HG03571 (cell line): ENCODE results near the gene ANKRD23.
"Not testable (repeated sequence)": the region's sequence is repeated elsewhere in the genome, so short reads cannot be mapped to it uniquely, and the experiment has no call there.

Experiments used
- ATAC-seq: cut with Tn5 transposase; IDR thresholded peaks from one replicate; pipeline ENCODE4 v1.9.1; 2021; ENCODE audit not compliant: unreplicated experiment

Gene ANKRD23

DNA sequence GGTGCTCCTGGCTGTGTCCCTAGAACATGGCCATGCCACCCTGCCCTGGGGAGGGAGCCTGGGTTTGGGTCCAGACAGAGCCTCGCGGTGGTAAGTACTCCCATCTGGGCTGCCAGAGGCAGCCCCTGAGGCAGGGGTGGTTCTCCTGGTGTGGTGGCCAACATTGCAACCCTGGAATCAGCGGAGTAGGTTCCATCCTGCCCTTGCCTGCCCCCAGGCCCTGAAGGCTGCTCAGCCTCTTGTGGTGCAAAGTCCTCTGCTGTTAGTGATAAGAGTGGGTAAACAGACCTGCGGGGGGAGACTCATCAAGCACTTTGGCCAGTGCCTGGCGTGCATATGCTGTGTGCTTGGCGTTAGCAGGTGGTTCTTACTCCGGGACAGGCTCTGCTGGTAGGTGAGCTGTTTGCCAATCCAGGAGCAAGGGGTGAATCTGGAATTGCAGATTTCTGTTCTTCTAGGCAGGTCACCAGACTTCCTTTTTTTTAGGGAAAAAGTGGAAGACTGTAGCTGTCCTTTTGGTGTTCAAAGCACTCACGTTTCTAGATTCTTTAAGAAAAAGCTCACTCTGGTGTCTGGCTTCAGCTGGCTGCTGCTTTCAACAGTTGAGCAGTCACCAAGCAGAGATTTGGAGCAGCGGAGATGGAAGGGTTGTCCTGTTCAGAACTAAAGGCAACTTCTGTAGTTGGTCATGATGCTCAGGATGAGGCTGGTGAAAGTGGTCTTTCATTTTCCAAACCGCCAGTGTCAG is 24.5 kb downstream of the ANKRD23 start:
- no peak for ATAC-seq

DNA sequence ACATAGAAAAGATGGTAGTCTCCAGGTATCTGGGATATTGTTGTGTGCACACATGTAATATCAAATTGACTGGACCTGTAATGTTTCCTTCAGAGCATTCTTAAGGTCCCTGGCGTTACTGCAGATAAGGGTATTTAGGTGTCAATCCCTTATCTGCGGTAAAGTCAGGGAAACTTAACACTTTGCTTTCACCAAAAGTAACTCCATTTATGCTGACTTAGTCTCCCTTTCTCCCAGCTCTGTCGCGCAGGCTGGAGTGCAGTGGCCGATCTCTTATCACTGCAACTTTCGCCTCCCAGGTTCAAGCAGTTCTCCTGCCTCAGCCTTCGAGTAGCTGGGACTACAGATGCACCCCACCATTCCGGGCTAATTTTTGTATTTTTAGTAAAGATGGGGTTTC is 25.9 kb downstream of the ANKRD23 start:
- ATAC-seq: no peak

DNA sequence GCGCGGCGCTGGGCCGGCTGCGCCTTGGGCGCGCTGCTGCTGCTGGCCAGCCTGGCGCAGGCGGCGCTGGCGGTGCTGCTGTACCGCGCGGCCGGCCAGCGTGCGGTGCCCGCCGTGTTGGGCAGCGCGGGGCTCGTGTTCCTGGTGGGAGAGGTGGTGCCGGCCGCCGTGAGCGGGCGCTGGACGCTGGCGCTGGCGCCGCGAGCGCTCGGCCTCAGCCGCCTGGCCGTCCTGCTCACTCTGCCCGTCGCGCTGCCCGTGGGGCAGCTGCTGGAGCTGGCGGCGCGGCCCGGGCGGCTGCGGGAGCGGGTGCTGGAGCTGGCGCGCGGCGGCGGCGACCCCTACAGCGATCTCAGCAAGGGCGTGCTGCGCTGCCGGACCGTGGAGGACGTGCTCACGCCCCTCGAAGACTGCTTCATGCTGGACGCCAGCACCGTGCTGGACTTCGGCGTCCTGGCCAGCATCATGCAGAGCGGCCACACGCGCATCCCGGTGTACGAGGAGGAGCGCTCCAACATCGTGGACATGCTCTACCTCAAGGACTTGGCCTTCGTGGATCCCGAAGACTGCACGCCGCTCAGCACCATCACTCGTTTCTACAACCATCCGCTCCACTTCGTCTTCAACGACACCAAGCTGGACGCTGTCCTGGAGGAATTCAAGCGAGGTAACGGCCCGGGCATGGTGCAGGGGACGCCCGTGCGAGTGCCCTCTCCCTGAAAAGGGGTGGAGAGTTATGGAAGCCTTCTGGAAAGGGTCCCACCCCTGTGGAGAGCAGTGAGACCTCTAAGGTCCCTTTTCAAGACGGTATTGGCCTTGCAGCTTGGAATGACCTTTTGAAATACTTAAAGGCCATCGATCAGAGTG is 26.8 kb downstream of the ANKRD23 start:
- ATAC-seq: no peak

DNA sequence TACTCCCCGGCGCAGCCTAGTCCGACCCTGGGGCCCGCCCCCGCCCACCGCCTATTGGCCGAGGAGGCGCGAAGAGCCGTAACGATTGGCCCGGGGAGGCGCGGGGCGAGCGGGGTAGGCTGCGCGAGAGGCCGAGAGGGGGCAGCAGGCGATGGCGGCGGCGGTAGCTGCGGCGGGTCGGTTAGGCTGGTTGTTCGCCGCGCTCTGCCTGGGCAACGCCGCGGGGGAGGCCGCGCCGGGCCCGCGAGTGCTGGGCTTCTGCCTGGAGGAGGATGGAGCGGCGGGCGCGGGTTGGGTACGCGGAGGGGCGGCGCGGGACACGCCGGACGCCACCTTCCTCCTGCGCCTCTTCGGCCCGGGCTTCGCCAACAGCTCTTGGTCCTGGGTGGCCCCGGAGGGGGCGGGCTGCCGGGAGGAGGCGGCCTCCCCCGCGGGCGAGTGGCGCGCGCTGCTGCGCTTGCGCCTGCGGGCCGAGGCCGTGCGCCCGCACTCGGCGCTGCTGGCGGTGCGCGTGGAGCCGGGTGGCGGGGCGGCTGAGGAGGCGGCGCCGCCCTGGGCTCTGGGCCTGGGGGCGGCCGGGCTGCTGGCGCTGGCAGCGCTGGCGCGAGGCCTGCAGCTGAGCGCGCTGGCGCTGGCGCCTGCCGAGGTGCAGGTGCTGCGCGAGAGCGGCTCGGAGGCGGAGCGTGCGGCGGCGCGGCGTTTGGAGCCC is 27.5 kb downstream of the ANKRD23 start, which contains the start of gene CNNM3:
TSS of gene CNNM3 (plus strand) at position 142 of the 709 bp plus-strand sequence. CDS start at position 152, 10 bp downstream.
- peak; percentile 82 for ATAC-seq

DNA sequence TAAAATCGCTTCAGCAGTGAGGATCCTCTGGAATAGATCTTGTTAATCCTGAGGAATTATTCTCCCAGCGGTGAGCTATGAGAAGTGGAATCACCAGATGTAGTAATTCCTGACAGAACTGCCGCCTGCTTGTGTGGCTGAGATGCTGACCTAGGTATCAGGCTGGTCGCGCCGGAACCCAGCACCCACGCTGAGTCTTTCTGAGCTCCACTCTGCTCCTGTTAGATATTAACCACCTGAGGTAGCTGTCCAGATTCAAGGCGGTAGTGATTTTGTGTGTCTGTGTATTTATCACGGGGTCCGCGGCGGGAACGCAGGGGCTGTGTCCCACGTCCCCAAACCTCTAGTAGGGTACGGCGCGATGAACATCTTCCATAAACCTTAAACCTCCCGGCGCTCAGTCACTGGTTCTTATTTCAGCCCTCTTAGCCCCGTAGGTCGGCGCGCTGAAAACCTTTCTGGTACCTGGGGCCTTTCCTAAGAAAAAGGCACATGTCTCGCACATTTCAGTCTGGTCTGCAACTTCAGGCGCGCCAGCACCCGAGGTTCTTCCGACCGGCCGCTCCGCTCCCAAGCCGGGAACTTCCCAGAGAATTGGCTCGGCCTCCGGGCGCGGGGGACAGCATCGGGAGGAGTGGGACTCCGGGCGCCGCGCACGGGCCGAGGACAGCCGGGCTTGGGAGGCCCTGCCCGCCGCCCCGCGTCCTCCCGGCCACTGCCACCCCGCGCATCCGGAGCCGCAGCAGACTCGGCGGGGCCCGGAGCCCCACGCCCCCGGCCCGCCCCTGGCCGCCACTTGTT is 28.3 kb downstream of the ANKRD23 start:
- peak; percentile 8 for ATAC-seq

DNA sequence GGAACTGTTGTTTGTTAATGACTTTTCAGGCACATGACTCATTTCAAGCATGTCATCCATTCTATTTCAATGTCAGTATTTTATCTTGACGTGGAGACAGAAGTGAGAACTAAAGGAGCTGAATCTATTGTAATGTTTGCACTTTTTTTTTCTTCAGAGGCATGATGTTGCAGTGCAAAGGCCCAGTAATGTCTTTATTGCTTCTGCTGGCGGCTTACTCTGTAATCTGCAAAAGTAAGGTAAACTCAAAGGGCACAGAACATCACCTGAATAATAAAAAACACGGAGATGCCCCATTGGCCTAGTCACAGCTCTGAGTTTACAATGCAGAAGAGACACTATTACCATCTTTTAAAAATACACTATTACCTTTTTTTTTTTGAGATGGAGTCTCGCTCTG is 30.2 kb downstream of the ANKRD23 start:
- ATAC-seq: no peak

DNA sequence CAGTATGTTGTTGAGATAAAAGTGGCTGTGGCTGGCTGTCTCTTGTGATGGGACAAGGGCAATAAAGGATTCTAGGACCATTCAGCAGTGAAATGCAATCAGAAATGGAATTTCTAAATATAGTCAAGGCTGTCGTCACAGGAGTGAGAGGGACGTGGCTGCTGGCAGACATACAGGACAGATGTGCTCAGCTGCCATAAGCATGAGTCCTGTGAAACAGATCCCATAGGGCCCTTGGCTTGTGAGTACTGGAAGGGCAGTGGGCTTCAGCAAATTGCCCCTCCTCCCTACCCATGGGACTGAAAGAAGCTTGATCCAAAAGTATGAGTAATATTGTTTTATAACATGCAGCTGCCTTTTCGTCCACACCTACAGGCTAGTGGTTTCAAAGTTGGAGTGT is 31.9 kb downstream of the ANKRD23 start:
- ATAC-seq: no peak

DNA sequence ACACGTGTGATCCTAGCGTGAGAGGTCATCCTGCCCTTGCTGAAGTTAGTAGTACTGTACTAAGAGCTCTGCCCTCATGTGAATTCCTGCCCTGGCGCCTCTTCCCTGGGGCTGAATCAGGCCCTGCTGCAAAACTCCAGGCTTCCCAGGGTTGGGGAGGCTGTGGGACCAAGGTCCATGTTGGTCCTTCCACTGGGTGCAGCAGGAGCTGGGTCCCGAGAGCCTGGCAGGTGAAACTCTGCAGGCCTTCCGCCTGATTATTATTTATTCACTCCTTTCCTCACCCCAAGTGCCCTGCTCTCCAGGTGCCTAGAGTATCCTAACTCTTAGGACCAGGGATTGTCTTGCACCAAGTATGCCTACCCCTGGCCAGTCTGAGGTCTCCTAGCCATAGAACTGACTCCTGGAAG is 33.0 kb downstream of the ANKRD23 start:
- no peak for ATAC-seq

DNA sequence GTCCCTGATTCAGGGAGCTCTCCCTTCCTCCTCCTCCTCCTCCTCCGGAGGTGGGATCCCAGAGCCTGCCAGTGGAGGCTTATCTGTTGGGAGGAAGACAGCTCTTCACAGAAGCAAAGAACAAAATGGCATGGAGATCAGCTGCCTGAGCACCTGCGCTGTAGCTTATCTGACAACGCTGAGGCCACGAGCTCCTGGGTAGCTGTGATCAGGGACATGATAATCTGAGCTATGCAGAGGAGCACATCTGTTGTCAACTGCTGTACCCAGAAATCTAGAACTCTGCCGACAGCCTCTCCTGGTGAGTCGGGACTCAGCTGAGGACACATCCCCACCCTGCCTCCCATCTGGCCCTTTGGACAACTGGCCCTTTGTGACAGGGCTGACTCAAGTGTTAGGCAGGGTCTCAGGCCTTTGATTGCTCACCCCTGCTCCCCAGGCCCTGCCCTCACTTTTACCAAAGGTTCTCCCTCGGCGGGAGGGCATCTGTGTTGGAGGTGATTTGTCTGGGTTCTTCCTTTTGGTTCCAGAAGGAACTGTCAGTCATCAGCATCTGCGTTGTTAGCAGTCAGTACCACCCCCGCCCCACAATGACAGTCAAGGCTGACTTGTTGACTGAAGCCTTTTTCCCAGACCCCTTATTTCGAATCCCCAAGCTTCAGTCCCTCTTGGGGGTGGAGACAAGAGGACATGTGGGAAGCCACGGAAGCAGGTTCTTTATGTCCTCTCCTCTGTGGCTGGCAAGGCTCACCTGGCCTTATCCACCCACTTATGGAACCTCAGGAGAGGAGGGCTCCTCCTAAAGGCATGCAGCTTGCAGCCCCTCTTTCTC is 33.7 kb downstream of the ANKRD23 start:
- no peak for ATAC-seq

DNA sequence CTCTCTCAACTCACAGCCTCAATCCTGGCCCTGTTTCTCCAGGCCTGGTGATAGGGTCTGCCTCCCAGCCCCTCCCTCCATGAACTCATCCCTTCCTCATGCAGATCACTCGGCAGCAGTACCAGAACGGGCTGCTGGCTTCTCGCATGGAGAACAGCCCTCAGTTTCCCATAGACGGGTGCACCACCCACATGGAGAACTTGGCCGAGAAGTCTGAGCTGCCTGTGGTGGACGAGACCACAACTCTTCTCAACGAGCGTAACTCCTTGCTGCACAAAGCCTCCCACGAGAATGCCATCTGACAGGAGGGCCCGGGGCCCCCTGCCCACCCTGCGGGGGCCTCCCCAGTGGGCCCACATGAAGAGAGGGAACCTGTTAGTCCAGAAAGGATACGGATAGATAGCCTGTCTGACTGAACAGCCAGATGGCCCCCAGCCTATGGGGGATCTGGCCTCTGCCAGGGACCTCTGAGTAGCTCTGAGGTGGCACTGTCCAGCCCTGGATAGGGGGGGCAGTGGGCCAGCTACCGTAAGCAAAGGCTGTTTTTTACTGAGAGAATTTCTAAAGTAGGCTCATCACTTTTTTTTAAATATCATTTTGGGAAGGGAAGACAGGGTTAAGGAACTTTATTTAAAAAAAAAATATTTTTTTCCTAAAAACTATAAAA is 34.5 kb downstream of the ANKRD23 start:
- no peak for ATAC-seq

DNA sequence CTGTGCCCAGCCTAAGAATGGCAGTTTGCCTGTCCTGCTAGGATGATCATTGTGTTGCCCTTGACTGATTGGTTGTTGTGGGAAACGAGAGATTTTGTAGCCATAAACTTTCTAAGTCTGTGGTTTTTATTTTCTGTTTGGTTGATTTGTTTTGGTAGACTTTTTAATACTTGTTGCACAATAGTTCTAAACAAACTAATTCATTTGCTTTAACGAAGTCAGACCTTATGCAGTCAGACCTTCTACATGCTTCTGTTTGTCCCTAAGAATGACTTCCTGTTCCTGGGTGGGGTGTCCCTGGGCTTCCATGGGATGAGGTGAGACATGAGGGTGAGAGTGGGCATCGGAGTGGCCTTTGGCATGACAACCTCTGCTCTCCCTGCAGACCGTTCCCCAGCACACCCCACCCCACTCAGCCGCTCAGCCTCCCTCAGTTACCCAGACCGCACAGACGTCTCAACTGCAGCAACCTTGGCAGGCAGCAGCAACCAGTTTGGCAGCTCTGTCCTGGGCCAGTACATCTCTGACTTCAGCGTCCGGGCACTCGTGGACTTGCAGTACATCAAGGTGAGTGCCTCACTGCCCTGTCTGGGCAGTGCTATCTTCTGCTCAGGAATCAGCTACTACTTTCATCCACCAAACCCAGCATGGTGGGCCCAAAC is 35.5 kb downstream of the ANKRD23 start:
- no peak for ATAC-seq

DNA sequence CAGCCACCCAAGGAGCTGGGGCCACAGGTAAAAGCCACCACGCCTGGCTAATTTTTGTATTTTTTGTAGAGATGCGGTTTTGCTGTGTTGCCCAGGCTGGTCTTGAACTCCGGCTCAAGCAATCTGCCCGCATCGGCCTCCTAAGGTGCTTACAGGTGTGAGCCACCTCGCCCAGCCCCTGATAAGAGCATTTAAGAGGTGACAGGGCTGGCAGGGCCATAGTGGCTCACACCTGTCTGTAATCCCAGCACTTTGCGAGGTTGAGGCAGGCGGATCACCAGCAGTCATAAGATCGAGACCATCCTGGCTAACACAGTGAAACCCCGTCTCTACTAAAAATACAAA is 36.7 kb downstream of the ANKRD23 start:
- ATAC-seq: no peak

DNA sequence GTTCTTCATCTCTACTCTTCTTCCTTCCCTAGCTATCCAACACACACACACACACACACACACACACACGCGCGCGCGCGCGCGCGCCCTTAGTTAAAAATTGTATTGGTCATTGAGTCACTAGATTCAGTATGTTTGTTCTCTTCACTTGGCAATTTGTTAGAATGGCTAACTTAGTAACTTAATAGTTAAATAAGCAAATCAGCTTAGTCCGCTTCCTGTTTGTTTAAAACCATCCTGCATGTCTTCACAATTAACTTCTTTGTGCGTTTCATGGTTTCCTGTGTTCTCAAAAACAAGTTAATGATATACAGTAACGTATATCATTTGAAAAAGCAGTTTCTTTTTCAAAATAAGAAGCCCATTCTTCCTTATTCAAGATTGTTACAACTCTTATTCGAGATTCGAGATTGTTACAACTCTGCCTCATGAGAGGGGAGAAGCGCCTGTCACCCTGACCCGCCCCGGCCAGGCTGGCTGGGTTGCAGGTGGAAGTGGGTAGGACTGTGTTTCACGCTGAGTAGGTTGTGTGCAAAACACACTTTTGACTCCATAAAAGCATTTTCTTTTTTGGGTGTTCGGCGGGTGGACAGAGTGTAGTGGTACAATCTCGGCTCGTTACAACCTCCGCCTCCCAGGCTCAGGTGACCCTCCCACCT is 37.2 kb downstream of the ANKRD23 start:
- peak; percentile 58 for ATAC-seq

DNA sequence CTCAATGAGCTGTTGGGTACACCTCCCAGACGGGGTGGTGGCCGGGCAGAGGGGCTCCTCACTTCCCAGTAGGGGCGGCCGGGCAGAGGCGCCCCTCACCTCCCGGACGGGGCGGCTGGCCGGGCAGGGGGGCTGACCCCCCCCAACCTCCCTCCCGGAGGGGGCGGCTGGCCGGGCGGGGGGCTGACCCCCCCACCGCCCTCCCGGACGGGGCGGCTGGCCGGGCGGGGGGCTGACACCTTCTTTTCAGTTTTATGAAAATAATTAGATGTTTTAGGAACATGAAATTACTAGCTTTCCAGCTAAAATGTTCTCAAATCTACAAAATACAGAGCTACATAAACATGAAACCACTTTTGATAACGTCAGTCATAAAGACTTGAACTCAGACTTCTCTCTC is 37.9 kb downstream of the ANKRD23 start:
- not testable (repeated sequence) for ATAC-seq

DNA sequence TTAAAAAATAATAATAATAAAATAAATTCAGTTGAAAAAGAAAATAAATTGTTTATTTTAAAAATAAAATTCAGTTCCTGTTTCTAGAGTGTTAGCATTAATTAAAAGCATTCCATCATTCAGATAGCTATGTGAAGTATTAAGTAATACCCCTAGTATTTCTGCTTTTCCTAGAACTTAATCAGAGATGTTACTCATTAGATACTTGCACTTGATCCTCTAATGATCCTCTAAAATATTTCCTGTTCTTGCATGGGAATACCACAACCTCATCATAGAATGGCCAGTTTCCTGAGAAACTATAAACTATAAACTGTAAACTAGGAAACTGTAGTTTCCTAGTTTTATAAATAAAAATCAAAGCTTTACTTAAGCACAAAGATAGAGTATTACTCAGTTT is 38.8 kb downstream of the ANKRD23 start:
- no peak for ATAC-seq

DNA sequence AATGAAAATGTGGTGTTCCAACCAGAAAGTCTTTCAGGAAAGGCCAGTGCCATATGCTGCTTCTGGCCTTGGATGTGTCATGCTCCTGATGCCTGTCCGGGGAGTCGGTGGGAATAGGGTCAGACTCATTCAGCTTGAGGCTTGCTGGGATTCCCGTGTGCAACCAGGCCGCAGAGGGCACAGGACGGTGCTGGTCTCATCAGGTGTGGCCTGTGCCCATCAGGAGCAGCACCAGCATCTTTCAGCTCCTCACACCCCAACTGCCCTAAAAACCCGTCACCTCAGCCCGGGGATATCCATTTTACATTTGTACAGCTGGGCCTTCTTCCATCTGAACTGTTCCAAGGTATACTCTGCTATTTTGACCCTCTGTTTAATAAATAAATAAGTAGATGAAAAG is 41.1 kb downstream of the ANKRD23 start:
- ATAC-seq: no peak

DNA sequence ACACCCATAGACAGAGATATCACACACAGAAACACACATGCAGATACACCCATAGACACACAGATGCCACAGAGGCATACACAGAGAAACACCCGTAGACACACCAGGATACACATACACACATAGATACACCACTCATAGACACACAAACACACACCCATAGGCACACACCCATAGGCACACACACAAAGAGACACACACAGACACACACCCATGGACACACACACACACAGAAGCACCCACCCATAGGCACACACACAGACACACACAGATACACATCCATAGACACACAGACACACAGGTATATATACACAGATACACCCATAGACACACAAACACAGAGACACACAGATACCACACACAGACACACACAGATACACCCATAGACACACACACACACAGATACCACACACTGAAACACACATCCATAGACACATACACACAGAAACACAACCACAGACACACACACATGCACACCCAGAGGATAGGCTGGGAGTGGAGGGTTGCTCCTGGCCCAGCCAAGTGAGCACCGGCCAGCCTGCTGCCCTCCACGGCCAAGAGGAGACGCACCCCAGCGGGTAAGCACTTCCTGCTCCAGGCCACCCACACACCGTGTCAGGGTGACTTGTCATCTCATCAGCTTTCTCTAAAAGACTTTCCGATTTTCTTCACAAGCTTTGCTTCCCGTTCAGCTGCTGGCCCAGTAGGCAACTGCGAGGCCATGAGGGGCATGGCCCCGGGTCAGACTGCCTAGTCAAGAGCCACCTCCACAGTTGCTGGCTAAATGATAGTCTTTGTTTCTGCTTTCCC is 41.8 kb downstream of the ANKRD23 start:
- ATAC-seq: no peak
